Activated naive CD8-positive, alpha-beta T cell treated with anti-CD3 and anti-CD28 coated beads for 36 hours (primary cell): ENCODE results near the gene HTR2A. TPM values are rescaled to one million over a fixed set of nuclear protein-coding genes. Genes with fewer than 3 reads are reported as not detected.

Source experiments
- DNase-seq: peaks from one replicate; pipeline ENCODE4 v3.0.0; 2021
- H3K27ac Mint-ChIP-seq: one replicate; pipeline ENCODE4 v1.8.0; 2022; ENCODE audit warnings: mild to moderate bottlenecking, moderate library complexity, mixed read lengths
- H3K27me3 Mint-ChIP-seq: one replicate; pipeline ENCODE4 v1.8.0; 2022; ENCODE audit warnings: mild to moderate bottlenecking, mixed read lengths
- H3K36me3 Mint-ChIP-seq: one replicate; pipeline ENCODE4 v1.8.0; 2021; ENCODE audit warnings: mild to moderate bottlenecking, mixed read lengths
- H3K4me1 Mint-ChIP-seq: one replicate; pipeline ENCODE4 v1.8.0; 2021; ENCODE audit warnings: mixed read lengths
- H3K4me3 Mint-ChIP-seq: one replicate; pipeline ENCODE4 v1.8.0; 2022; ENCODE audit warnings: mild to moderate bottlenecking, moderate library complexity, mixed read lengths
- H3K9me3 Mint-ChIP-seq: one replicate; pipeline ENCODE4 v1.8.0; 2022; ENCODE audit warnings: mixed read lengths
- total RNA-seq, 2 experiments: library from RNA; stranded (reverse); gene quantifications; one replicate each; pipeline ENCODE4 v1.2.3, GENCODE V29; 2021

Gene HTR2A
- total RNA-seq, 2 experiments from 2014 or later: not detected

GRCh38 chr13:46804391-46804815, 92.5 kb downstream of the HTR2A start:
- no peaks in the 10 kb centered on the region for H3K36me3 Mint-ChIP-seq
- H3K4me3 Mint-ChIP-seq: no peak overlapping the region
- no peaks in the 10 kb centered on the region for H3K4me1 Mint-ChIP-seq
- H3K27me3 Mint-ChIP-seq: peaks cover 4% of the 10 kb centered on the region
- H3K27ac Mint-ChIP-seq: no peak overlapping the region
- no peaks in the 10 kb centered on the region for H3K9me3 Mint-ChIP-seq
- no peak for DNase-seq

DNA sequence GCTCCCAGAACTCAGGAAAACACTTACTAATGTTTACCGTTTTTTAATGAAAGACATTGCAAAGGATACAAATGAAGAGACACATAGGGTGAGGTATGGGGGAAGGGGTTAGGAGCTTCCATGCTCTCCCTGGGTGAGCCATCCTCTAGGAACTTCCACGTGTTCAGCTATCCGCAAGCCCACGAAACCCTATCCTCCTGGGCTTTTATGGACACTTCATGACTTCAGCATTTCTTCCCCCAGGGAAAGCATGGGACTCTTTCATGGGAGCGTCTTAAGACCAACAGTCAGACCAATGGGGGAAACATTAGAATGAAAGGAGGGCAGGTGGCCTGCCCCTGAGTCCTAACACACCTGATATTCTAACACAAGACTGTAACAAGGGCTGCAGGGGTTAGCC, 93.3 kb downstream of the HTR2A start:
- DNase-seq: no peak
- no peaks in the 10 kb centered on the region for H3K9me3 Mint-ChIP-seq
- H3K36me3 Mint-ChIP-seq: no peaks in the 10 kb centered on the region
- H3K27me3 Mint-ChIP-seq: peaks cover 4% of the 10 kb centered on the region
- H3K27ac Mint-ChIP-seq: no peak overlapping the region
- H3K4me3 Mint-ChIP-seq: no peak overlapping the region
- no peaks in the 10 kb centered on the region for H3K4me1 Mint-ChIP-seq

DNA sequence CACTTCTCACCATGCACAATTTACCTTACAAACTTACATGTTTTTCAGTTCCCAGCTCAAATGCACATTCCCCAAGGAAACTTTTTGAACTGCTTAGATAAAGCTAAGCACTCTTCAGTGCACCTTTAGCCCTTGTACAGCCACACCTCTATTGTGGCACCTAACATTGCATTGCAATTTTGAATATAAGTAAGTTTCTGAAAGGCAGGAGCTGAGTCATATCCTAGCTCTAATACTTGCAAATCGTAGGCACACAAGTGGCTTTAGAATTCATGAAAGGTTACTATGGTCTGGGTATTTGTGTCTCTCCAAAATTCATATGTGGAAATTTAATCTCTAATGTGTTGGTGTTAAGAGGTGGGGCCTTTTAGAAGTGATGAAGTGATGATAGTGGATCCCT, 95.0 kb downstream of the HTR2A start:
- no peak overlapping the region for H3K4me3 Mint-ChIP-seq
- no peaks in the 10 kb centered on the region for H3K27me3 Mint-ChIP-seq
- no peaks in the 10 kb centered on the region for H3K9me3 Mint-ChIP-seq
- no peak for DNase-seq
- H3K27ac Mint-ChIP-seq: no peak overlapping the region
- H3K36me3 Mint-ChIP-seq: no peaks in the 10 kb centered on the region
- H3K4me1 Mint-ChIP-seq: peaks cover 6% of the 10 kb centered on the region

DNA sequence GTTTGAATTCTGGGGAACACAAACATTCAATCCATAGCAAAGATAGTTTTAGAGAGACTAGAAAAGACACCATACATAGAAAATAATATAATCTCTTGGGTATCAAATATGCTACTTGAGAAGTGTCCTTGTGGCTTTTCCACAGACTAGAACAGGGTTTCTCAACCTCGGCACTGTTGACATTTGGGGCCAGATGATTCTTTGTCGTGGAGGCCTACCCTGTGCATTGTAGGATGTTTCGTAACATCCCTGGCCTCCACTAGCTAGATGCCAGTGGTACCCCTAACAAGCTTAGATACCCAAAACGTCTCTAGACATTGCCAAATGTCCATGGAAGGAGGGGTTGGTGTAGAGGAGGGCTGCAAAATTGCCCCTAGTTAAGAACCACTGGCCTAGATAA, 97.7 kb downstream of the HTR2A start:
- Mint-ChIP-seq H3K27ac (no peak overlapping the region), H3K9me3 (no peaks in the 10 kb centered on the region), H3K36me3 (peaks cover 14% of the 10 kb centered on the region), H3K4me3 (no peak overlapping the region), H3K27me3 (no peaks in the 10 kb centered on the region), H3K4me1 (peaks cover 18% of the 10 kb centered on the region)
- DNase-seq: no peak

GRCh38 chr13:46797501-46798237, 99.2 kb downstream of the HTR2A start:
- no peak for DNase-seq
- Mint-ChIP-seq H3K4me1 (peaks cover 26% of the 10 kb centered on the region), H3K27me3 (no peaks in the 10 kb centered on the region), H3K36me3 (peaks cover 19% of the 10 kb centered on the region), H3K27ac (peak overlapping the region; percentile 99), H3K9me3 (no peaks in the 10 kb centered on the region), H3K4me3 (peak overlapping the region; percentile 99)

- Mint-ChIP-seq H3K27ac (peak within 1 kb of the TSS; percentile 99), H3K4me3 (peak within 1 kb of the TSS; percentile 99), H3K4me1 (peaks cover 26% of the 10 kb centered on the region), H3K27me3 (no peaks in the 10 kb centered on the region), H3K36me3 (peaks cover 19% of the 10 kb centered on the region), H3K9me3 (no peaks in the 10 kb centered on the region)
- peak; percentile 92 for DNase-seq
These were observed 100.1 kb downstream of the HTR2A start, which contains the start of gene ESD for GRCh38 chr13:46796515-46797474. ESD (minus strand) TSS chr13:46797161; CDS start chr13:46791413, 5,748 bp downstream.

DNA sequence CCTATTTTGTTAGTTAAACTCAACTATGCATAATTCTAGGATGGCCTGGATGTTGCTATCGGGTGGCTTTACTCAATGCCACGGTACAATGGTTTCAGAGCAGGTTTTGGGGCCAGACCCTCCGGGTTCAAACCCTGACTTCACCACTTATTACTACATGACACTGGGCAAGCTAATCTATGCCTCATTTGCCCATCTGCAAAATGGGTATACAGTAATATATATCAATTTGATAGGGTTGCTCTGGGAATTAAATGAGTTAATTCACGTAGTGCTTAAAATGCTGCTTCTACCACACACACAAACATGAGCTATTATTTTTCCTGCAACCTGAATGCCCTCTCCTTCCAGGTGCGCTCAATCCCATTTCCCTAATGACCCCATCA, 100.7 kb downstream of the HTR2A start:
- H3K27me3 Mint-ChIP-seq: no peaks in the 10 kb centered on the region
- peak overlapping the region; percentile 99 for H3K4me3 Mint-ChIP-seq
- no peaks in the 10 kb centered on the region for H3K9me3 Mint-ChIP-seq
- no peak for DNase-seq
- peaks cover 26% of the 10 kb centered on the region for H3K4me1 Mint-ChIP-seq
- peaks cover 19% of the 10 kb centered on the region for H3K36me3 Mint-ChIP-seq
- peak overlapping the region; percentile 99 for H3K27ac Mint-ChIP-seq

DNA sequence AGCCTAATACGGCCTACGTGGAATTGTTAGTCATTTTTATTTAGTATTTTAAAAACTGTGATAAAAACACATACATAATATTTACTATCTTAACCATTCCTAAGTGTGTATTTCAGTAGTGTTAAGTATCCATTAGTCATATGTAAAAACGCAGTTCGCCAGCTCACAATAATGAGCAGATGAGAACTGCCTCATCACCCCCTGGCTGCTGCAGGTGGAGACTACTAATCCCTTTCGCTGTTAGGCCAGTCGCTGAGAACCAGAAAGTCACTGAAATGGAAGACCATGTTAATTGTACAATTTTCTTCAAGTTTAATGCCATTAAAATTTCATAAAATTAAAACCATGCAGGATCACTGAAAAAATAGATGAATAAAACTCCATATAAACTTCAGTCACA, 101.5 kb downstream of the HTR2A start:
- Mint-ChIP-seq H3K4me3 (peak overlapping the region; percentile 99), H3K36me3 (peaks cover 26% of the 10 kb centered on the region), H3K27ac (no peak overlapping the region), H3K27me3 (no peaks in the 10 kb centered on the region), H3K9me3 (no peaks in the 10 kb centered on the region), H3K4me1 (peaks cover 26% of the 10 kb centered on the region)
- no peak for DNase-seq

- Mint-ChIP-seq H3K4me3 (no peak overlapping the region), H3K4me1 (peaks cover 3% of the 10 kb centered on the region), H3K27me3 (no peaks in the 10 kb centered on the region), H3K36me3 (peaks cover 15% of the 10 kb centered on the region), H3K9me3 (no peaks in the 10 kb centered on the region), H3K27ac (no peak overlapping the region)
- no peak for DNase-seq
These were observed 113.3 kb downstream of the HTR2A start for GRCh38 chr13:46783504-46783903.

- Mint-ChIP-seq H3K9me3 (no peaks in the 10 kb centered on the region), H3K27ac (no peak overlapping the region), H3K4me1 (peaks cover 2% of the 10 kb centered on the region), H3K27me3 (no peaks in the 10 kb centered on the region), H3K4me3 (no peak overlapping the region), H3K36me3 (peaks cover 17% of the 10 kb centered on the region)
- DNase-seq: no peak
These were observed 114.2 kb downstream of the HTR2A start for GRCh38 chr13:46782691-46783090.

- Mint-ChIP-seq H3K27ac (no peak overlapping the region), H3K4me1 (peaks cover 2% of the 10 kb centered on the region), H3K27me3 (no peaks in the 10 kb centered on the region), H3K4me3 (no peak overlapping the region), H3K36me3 (peaks cover 18% of the 10 kb centered on the region), H3K9me3 (no peaks in the 10 kb centered on the region)
- no peak for DNase-seq
These were observed 114.8 kb downstream of the HTR2A start for GRCh38 chr13:46782066-46782465.

Other genes with a start within 250 kb of the HTR2A start
- 100 to 1,000 TPM; 140 to 142 TPM for gene ESD, start 99.9 kb downstream of the HTR2A start, total RNA-seq